ENCODE measurements around the gene WDR36.
"Not testable (repeated sequence)": the region's sequence is repeated elsewhere in the genome, so short reads cannot be mapped to it uniquely, and the experiment has no call there.

WDR36 gene

DNA sequence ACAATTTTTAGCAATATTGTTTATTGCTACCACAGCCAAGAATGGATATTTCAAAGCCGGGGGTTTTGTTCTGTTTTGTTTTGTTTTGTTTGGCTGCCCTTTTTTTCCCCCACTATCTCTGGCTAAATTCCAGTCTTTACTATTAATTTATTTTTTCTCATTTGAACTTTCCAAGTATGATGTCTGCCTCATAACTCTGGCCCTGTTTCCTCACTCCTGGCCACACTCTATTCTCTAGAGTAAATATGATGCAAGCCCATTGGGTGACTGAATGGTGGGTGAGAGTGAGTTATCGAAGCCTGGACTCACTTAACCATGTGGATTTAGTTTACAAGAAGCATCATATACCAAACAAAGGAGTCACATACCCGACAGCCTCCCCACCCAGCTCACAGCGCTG lies 41.9 kb downstream of the WDR36 start:
- DNase-seq = no peak
- Mint-ChIP-seq H3K9me3 (no peaks in the 10 kb centered on the region), H3K27ac (no peak overlapping the region), H3K36me3 (ENCODE audit: low read depth) (no peaks in the 10 kb centered on the region), H3K4me3 (no peak overlapping the region), H3K27me3 (ENCODE audit: low read depth, poor library complexity) (peaks cover 6% of the 10 kb centered on the region), H3K4me1 (no peaks in the 10 kb centered on the region)
- TF ChIP-seq, protein P1, sequence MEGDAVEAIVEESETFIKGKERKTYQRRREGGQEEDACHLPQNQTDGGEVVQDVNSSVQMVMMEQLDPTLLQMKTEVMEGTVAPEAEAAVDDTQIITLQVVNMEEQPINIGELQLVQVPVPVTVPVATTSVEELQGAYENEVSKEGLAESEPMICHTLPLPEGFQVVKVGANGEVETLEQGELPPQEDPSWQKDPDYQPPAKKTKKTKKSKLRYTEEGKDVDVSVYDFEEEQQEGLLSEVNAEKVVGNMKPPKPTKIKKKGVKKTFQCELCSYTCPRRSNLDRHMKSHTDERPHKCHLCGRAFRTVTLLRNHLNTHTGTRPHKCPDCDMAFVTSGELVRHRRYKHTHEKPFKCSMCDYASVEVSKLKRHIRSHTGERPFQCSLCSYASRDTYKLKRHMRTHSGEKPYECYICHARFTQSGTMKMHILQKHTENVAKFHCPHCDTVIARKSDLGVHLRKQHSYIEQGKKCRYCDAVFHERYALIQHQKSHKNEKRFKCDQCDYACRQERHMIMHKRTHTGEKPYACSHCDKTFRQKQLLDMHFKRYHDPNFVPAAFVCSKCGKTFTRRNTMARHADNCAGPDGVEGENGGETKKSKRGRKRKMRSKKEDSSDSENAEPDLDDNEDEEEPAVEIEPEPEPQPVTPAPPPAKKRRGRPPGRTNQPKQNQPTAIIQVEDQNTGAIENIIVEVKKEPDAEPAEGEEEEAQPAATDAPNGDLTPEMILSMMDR (IDR thresholded peaks at IDR 0.05) = no peak

DNA sequence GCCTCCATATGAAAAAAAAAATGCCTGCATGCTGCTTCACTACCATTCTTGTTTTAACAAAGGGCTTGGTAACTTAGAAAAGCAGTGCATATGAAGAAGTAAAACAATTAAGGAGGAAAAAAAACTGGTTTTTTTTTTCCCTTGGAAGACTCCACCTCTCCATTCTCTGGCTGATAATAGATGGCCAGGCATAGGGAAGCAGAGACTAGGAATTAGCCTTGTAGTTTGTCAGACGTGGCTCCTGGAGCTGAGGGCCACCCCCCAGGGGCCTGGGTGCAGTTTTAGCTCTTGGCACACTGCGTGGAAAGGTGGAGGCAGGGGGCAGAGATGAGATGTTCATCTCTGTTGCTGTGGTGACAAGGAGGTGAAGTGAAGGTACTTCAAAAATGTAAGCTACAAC lies 42.7 kb downstream of the WDR36 start:
- no peak overlapping the region for H3K27ac Mint-ChIP-seq
- no peaks in the 10 kb centered on the region for H3K9me3 Mint-ChIP-seq
- H3K4me3 Mint-ChIP-seq = no peak overlapping the region
- H3K36me3 Mint-ChIP-seq (ENCODE audit: low read depth) = no peaks in the 10 kb centered on the region
- no peaks in the 10 kb centered on the region for H3K4me1 Mint-ChIP-seq
- TF ChIP-seq, protein P1 (IDR thresholded peaks at IDR 0.05) = no peak
- peaks cover 6% of the 10 kb centered on the region for H3K27me3 Mint-ChIP-seq (ENCODE audit: low read depth, poor library complexity)
- DNase-seq = no peak

DNA sequence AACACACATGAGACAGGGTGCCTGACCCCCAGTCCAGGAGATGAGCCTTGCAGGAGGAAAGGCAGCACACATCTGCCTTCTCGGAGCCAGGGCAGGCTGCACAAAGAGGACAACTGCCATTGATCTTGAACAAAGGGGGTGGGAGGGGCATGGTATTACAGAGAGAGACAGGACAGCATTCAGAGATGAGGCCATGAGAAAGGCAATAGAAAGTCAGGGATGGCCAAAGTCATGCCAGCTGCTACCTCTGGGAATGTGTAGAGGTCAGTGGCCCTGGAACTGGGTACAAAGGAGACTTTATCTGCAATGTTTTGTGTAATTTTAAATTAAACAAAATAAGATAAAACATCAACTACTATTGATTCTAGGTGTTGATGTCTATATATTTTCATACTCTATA lies 43.2 kb downstream of the WDR36 start:
- TF ChIP-seq, protein P1 (IDR thresholded peaks at IDR 0.05) = no peak

DNA sequence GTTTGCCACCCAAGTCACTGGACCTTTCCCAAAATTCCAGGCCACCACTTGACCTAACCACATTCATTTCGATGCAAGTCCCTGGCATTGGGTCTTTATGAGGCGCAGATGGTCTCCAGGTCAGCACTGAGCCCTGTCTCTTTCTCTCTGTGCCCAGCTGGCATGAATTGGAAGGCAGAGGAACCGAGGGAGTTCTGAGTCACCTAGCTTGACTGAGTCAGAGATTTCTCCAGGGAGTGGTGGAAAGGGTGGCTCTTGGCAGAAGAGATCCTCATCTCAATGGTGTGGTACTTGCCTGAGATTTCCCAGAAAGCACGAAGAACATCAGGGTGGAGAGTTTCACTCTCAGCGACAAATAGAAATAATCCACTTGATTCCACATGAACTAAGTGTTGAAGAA lies 43.8 kb downstream of the WDR36 start:
- Mint-ChIP-seq H3K4me1 (no peaks in the 10 kb centered on the region), H3K36me3 (ENCODE audit: low read depth) (no peaks in the 10 kb centered on the region), H3K27me3 (ENCODE audit: low read depth, poor library complexity) (peaks cover 8% of the 10 kb centered on the region), H3K27ac (no peak overlapping the region), H3K9me3 (no peaks in the 10 kb centered on the region), H3K4me3 (no peak overlapping the region)
- TF ChIP-seq, protein P1 (IDR thresholded peaks at IDR 0.05) = no peak
- no peak for DNase-seq

More for the DNA sequence above, 43.2 kb downstream of the WDR36 start:
- Mint-ChIP-seq H3K27me3 (ENCODE audit: low read depth, poor library complexity) (peaks cover 8% of the 10 kb centered on the region), H3K4me3 (no peak overlapping the region), H3K36me3 (ENCODE audit: low read depth) (no peaks in the 10 kb centered on the region), H3K4me1 (no peaks in the 10 kb centered on the region), H3K9me3 (no peaks in the 10 kb centered on the region), H3K27ac (no peak overlapping the region)
- DNase-seq = no peak

DNA sequence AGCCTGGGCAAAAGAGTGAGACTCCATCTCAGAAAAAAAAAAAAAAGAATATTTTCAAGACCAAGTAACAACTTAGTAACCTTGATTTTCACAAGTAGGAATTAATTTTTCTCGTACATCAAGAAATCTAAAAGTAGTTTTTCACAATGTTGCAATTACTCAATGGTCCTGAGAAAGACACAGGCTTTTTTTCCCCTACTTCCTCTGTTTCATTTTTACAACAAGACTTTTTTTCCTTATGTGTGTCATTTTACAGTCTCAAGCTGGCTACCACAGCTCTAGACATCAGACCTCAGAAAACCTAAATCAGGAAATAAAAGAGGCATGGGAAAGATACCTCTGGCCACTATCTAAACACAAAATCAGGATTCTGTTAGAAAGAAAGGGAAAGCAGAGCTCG lies 45.9 kb downstream of the WDR36 start:
- Mint-ChIP-seq H3K36me3 (ENCODE audit: low read depth) (no peaks in the 10 kb centered on the region), H3K27ac (no peak overlapping the region), H3K4me3 (no peak overlapping the region), H3K9me3 (no peaks in the 10 kb centered on the region), H3K27me3 (ENCODE audit: low read depth, poor library complexity) (peaks cover 8% of the 10 kb centered on the region), H3K4me1 (no peaks in the 10 kb centered on the region)
- TF ChIP-seq, protein P1 (IDR thresholded peaks at IDR 0.05) = no peak
- DNase-seq = no peak

DNA sequence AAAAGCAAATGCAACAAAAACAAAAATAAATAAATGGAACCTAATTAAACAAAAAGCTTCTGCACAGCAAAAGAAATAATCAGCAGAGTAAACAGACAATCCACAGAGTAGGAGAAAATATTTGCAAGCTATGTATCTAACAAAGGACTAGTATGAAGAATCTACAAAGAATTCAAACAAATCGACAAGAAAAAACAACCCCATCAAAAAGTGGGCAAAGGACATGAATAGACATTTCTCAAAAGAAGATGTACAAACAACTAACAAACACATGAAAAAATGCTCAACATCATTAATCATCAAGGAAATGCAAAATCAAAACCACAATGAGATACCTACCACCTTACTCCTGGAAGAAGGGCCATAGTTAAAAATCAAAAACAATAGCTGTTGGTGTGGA lies 49.3 kb downstream of the WDR36 start:
- H3K4me3 Mint-ChIP-seq; DNase-seq; H3K9me3 Mint-ChIP-seq; H3K27ac Mint-ChIP-seq; H3K4me1 Mint-ChIP-seq; H3K36me3 Mint-ChIP-seq (ENCODE audit: low read depth); H3K27me3 Mint-ChIP-seq (ENCODE audit: low read depth, poor library complexity): not testable (repeated sequence)

All from nephron progenitor cell (in vitro differentiated cells).